NCI-H748 (cell line): ENCODE measurements around the gene SIX2.

Source experiments
- DNase-seq: peaks from one replicate; lab custom pipeline; 2025; ENCODE audit not compliant: unreplicated experiment; lab: John Stamatoyannopoulos, UW

The SIX2 gene

GRCh38 chr2:45002686-45003085, 6.6 kb downstream of the SIX2 start:
- DNase-seq: no peak

- DNase-seq: no peak
Observed at GRCh38 chr2:45001869-45002385, 7.3 kb downstream of the SIX2 start.

GRCh38 chr2:45000921-45001868, 8.1 kb downstream of the SIX2 start:
- DNase-seq: no peak

- DNase-seq: no peak
Observed at GRCh38 chr2:45000341-45000901, 8.8 kb downstream of the SIX2 start.

GRCh38 chr2:44999540-44999939, 9.7 kb downstream of the SIX2 start:
- no peak for DNase-seq

GRCh38 chr2:44997963-44998362, 11.3 kb downstream of the SIX2 start:
- DNase-seq: no peak

- no peak for DNase-seq
Observed at GRCh38 chr2:44996356-44996755, 12.9 kb downstream of the SIX2 start.

GRCh38 chr2:44994377-44994776, 14.9 kb downstream of the SIX2 start:
- DNase-seq: no peak

- DNase-seq: no peak
Observed at GRCh38 chr2:44989176-44989575, 20.1 kb downstream of the SIX2 start.

GRCh38 chr2:44983836-44984604, 25.2 kb downstream of the SIX2 start:
- DNase-seq: no peak

- DNase-seq: peak; percentile 76
Observed at GRCh38 chr2:44981714-44982108, 27.5 kb downstream of the SIX2 start.

- no peak for DNase-seq
Observed at GRCh38 chr2:44980751-44981713, 28.2 kb downstream of the SIX2 start.

- DNase-seq: no peak
Observed at GRCh38 chr2:44979581-44979980, 29.7 kb downstream of the SIX2 start.

- no peak for DNase-seq
Observed at GRCh38 chr2:44975571-44976450, 33.4 kb downstream of the SIX2 start.

- DNase-seq: peak; percentile 86
Observed at GRCh38 chr2:44974064-44974715, 35.1 kb downstream of the SIX2 start.

- peak; percentile 68 for DNase-seq
Observed at GRCh38 chr2:44972771-44973535, 36.3 kb downstream of the SIX2 start.

GRCh38 chr2:44970846-44971450, 38.3 kb downstream of the SIX2 start:
- no peak for DNase-seq

- DNase-seq: no peak
Observed at GRCh38 chr2:44969936-44970335, 39.3 kb downstream of the SIX2 start.
